Measurements from ENCODE around the gene C19orf12.
A peak's percentile ranks its signal among the peaks of the same experiment; 100 is the strongest.

C19orf12 gene

GRCh38 chr19:29697523-29698261 lies 17.4 kb downstream of the C19orf12 start:
- no peak for DNase-seq (ENCODE audit: low read depth)

GRCh38 chr19:29696565-29696846 lies 18.6 kb downstream of the C19orf12 start:
- DNase-seq (ENCODE audit: low read depth), result no peak

GRCh38 chr19:29695765-29696564 lies 19.1 kb downstream of the C19orf12 start:
- DNase-seq (ENCODE audit: low read depth), result no peak

- peak; percentile 71 for DNase-seq (ENCODE audit: low read depth)
Observed at GRCh38 chr19:29694669-29695627, 20.1 kb downstream of the C19orf12 start.

GRCh38 chr19:29694161-29694560 lies 20.9 kb downstream of the C19orf12 start:
- no peak for DNase-seq (ENCODE audit: low read depth)

- DNase-seq (ENCODE audit: low read depth), result peak; percentile 34
Observed at GRCh38 chr19:29690842-29691241, 24.2 kb downstream of the C19orf12 start.

- DNase-seq (ENCODE audit: low read depth), result no peak
Observed at GRCh38 chr19:29687897-29688728, 26.9 kb downstream of the C19orf12 start.

- no peak for DNase-seq (ENCODE audit: low read depth)
Observed at GRCh38 chr19:29687244-29687896, 27.7 kb downstream of the C19orf12 start.

- DNase-seq (ENCODE audit: low read depth), result no peak
Observed at GRCh38 chr19:29686285-29686805, 28.7 kb downstream of the C19orf12 start.

- DNase-seq (ENCODE audit: low read depth), result no peak
Observed at GRCh38 chr19:29685326-29685725, 29.7 kb downstream of the C19orf12 start.

- no peak for DNase-seq (ENCODE audit: low read depth)
Observed at GRCh38 chr19:29683009-29683408, 32.1 kb downstream of the C19orf12 start.

- DNase-seq (ENCODE audit: low read depth), result no peak
Observed at GRCh38 chr19:29682236-29682895, 32.7 kb downstream of the C19orf12 start.

GRCh38 chr19:29681422-29682235 lies 33.4 kb downstream of the C19orf12 start:
- no peak for DNase-seq (ENCODE audit: low read depth)

- DNase-seq (ENCODE audit: low read depth), result no peak
Observed at GRCh38 chr19:29680937-29681336, 34.1 kb downstream of the C19orf12 start.

GRCh38 chr19:29680447-29680846 lies 34.6 kb downstream of the C19orf12 start:
- DNase-seq (ENCODE audit: low read depth), result peak; percentile 72

GRCh38 chr19:29679598-29680210 lies 35.4 kb downstream of the C19orf12 start:
- DNase-seq (ENCODE audit: low read depth), result no peak

- no peak for DNase-seq (ENCODE audit: low read depth)
Observed at GRCh38 chr19:29678484-29679106, 36.5 kb downstream of the C19orf12 start.
